Loucy (cell line): ENCODE data around the gene KRT17.

Experiments used
- CTCF ChIP-seq: fragments of 200-600 bp; sonication (generic); conservative IDR thresholded peaks from 2 replicates; pipeline ENCODE4 v1.5.1; 2014; ENCODE audit warnings: mild to moderate bottlenecking, antibody characterized with exemption, low read length
- EZH2phosphoT487 ChIP-seq: fragments of 200-600 bp; IDR thresholded peaks from 2 replicates; pipeline ENCODE4 v1.6.1; 2018; ENCODE audit warnings: antibody characterized with exemption, mild to moderate bottlenecking, moderate library complexity, borderline replicate concordance

GRCh38 chr17:41631025-41631897, 6.9 kb upstream of the KRT17 start:
- no peak for TF ChIP-seq CTCF
- TF ChIP-seq EZH2phosphoT487, result no peak
